Right cardiac atrium (tissue), 5 donors: ENCODE measurements around the gene MTG1. TPM values are rescaled to one million over a fixed set of nuclear protein-coding genes. Genes with fewer than 3 reads are reported as not detected.
"Not testable (repeated sequence)": the region's sequence is repeated elsewhere in the genome, so short reads cannot be mapped to it uniquely, and the experiment has no call there.

Experiments used
- ATAC-seq, 2 donors: fragments of 200-7000 bp; cut with Tn5 transposase; one replicate each; pipeline versions ENCODE4 v1.8.0 to v1.9.1; 2020; ENCODE audit warnings: moderate library complexity in 2 of 2, mild to moderate bottlenecking in 1 of 2
- DNase-seq, 3 donors: peaks; one replicate each; pipeline ENCODE4 v3.0.0-alpha.2; 2020
- H3K27ac ChIP-seq: one replicate; pipeline ENCODE4 v1.5.1; 2013; ENCODE audit warnings: mild to moderate bottlenecking, low read length, control low read depth, moderate library complexity
- H3K27me3 ChIP-seq: one replicate; pipeline ENCODE4 v1.6.1; 2013; ENCODE audit not compliant: control insufficient read depth, insufficient read depth
- H3K4me1 ChIP-seq: one replicate; pipeline ENCODE4 v1.6.1; 2013; ENCODE audit warnings: low read length; ENCODE audit not compliant: control insufficient read depth, insufficient read depth
- H3K4me3 ChIP-seq: one replicate; pipeline ENCODE4 v1.5.1; 2013; ENCODE audit warnings: low read length, control low read depth
- H3K9me3 ChIP-seq: one replicate; pipeline ENCODE4 v1.6.1; 2013; ENCODE audit warnings: low read length; ENCODE audit not compliant: control insufficient read depth
- WGBS: extraction: QIAGEN DNeasy Blood & Tissue Kit; methylation state at CpG from one replicate; pipeline ENCODE4 v1.1.7; 2013; 5-methylcytosine and 5-hydroxymethylcytosine counted together
- intact Hi-C, 4 donors: fragments of 100-400 bp; cut with DNase I; formaldehyde crosslinking; loops; one replicate each; pipeline versions ENCODE4 v1.11.0 to v1.14.0; 2022 to 2023
- polyA plus RNA-seq: library from polyadenylated mRNA; stranded (reverse); fragments of 200-250 nt; gene quantifications from one replicate; pipeline ENCODE4 v1.2.3, GENCODE V29; 2013
- total RNA-seq, 4 donors: library from RNA; stranded (reverse); fragmentation: NEBNext Ultra II Directional; extraction: Animal tissue kit (Norgen Biotek cat#: 25700); gene quantifications; one replicate each; pipeline ENCODE4 v1.2.1, GENCODE V29; 2021
- donor health status: healthy with polysubstance abuse.
- donor health status: DM: no; HTN: yes; CAD: no.
- donor health status: DM: no; HTN: no; CAD: no.
- donor health status: DM: no; HTN: yes; CAD: no; lungs with severe emphysema.
- donor health status: DM: yes; HTN: yes; CAD: no.

Gene MTG1
- total and polyA plus RNA-seq, 5 donors: 17.2 to 25.3 (median 21.4) TPM

GRCh38 chr10:133438711-133439273, 44.8 kb downstream of the MTG1 start:
- WGBS: 77% methylated on average over 11 of the region's 11 CpGs
- H3K4me1 ChIP-seq: no peaks in the 10 kb centered on the region
- no peak overlapping the region for H3K4me3 ChIP-seq
- DNase-seq (peak in 2 of 3 donors; percentile 12 to 28), ATAC-seq (no peak)
- H3K27me3 ChIP-seq: no peaks in the 10 kb centered on the region
- H3K9me3 ChIP-seq: no peaks in the 10 kb centered on the region
- no peak overlapping the region for H3K27ac ChIP-seq
- intact Hi-C loops: no loop called here

- Histone ChIP-seq H3K9me3 (no peaks in the 10 kb centered on the region), H3K27me3 (no peaks in the 10 kb centered on the region), H3K27ac (no peak overlapping the region), H3K4me1 (no peaks in the 10 kb centered on the region), H3K4me3 (no peak overlapping the region)
- WGBS: 80% methylated on average over 25 of the region's 25 CpGs
- DNase-seq (peak in 2 of 3 donors; percentile 19 to 41), ATAC-seq (no peak)
- intact Hi-C loops: no loop called here
These were observed 45.8 kb downstream of the MTG1 start for GRCh38 chr10:133439517-133440461.

GRCh38 chr10:133440633-133441285, 46.8 kb downstream of the MTG1 start:
- intact Hi-C loops: no loop called here
- H3K9me3 ChIP-seq: no peaks in the 10 kb centered on the region
- ATAC-seq (no peak), DNase-seq (peak in 2 of 3 donors; percentile 22 to 31)
- H3K4me3 ChIP-seq: no peak overlapping the region
- H3K4me1 ChIP-seq: no peaks in the 10 kb centered on the region
- H3K27ac ChIP-seq: no peak overlapping the region
- 94% methylated on average over 18 of the region's 18 CpGs for WGBS
- H3K27me3 ChIP-seq: no peaks in the 10 kb centered on the region

GRCh38 chr10:133441356-133441755, 47.4 kb downstream of the MTG1 start:
- DNase-seq: peak in 1 of 3 donors; percentile 51
- intact Hi-C loops, H3K27me3 ChIP-seq, ATAC-seq, H3K4me1 ChIP-seq, H3K27ac ChIP-seq, H3K9me3 ChIP-seq, H3K4me3 ChIP-seq: not testable (repeated sequence)
- WGBS: 89% methylated on average over 14 of the region's 21 CpGs

- Histone ChIP-seq H3K9me3 (no peaks in the 10 kb centered on the region), H3K27ac (no peak overlapping the region), H3K27me3 (no peaks in the 10 kb centered on the region), H3K4me3 (no peak overlapping the region), H3K4me1 (no peaks in the 10 kb centered on the region)
- ATAC-seq: no peak
- intact Hi-C loops: no loop called here
- WGBS: 87% methylated on average over 12 of the region's 12 CpGs
- no peak for DNase-seq
These were observed 47.8 kb downstream of the MTG1 start for GRCh38 chr10:133441780-133442179.

- intact Hi-C loops: no loop called here
- Histone ChIP-seq H3K27me3 (no peaks in the 10 kb centered on the region), H3K27ac (no peak overlapping the region), H3K4me3 (no peak overlapping the region), H3K9me3 (no peaks in the 10 kb centered on the region), H3K4me1 (no peaks in the 10 kb centered on the region)
- DNase-seq: peak in 1 of 3 donors; percentile 50
- WGBS: 77% methylated on average over 23 of the region's 23 CpGs
- no peak for ATAC-seq
These were observed 48.4 kb downstream of the MTG1 start for GRCh38 chr10:133442191-133442966.

- H3K4me3 ChIP-seq: no peak overlapping the region
- WGBS: 89% methylated on average over 16 of the region's 16 CpGs
- no peaks in the 10 kb centered on the region for H3K9me3 ChIP-seq
- no peaks in the 10 kb centered on the region for H3K4me1 ChIP-seq
- intact Hi-C loops: no loop called here
- H3K27ac ChIP-seq: no peak overlapping the region
- DNase-seq (peak in 2 of 3 donors; percentile 25 to 37), ATAC-seq (no peak)
- no peaks in the 10 kb centered on the region for H3K27me3 ChIP-seq
These were observed 49.3 kb downstream of the MTG1 start for GRCh38 chr10:133442967-133443924.

- ATAC-seq: no peak
- Histone ChIP-seq H3K9me3 (no peaks in the 10 kb centered on the region), H3K4me1 (no peaks in the 10 kb centered on the region), H3K27ac (no peak overlapping the region), H3K27me3 (no peaks in the 10 kb centered on the region), H3K4me3 (no peak overlapping the region)
- DNase-seq: peak in 1 of 3 donors; percentile 22
- WGBS: 93% methylated on average over 12 of the region's 12 CpGs
- intact Hi-C loops: no loop called here
These were observed 50.6 kb downstream of the MTG1 start for GRCh38 chr10:133444342-133445267.

- Histone ChIP-seq H3K9me3 (no peaks in the 10 kb centered on the region), H3K4me3 (no peak overlapping the region), H3K4me1 (no peaks in the 10 kb centered on the region), H3K27me3 (no peaks in the 10 kb centered on the region), H3K27ac (no peak overlapping the region)
- peak in 1 of 2 donors; percentile 17 for ATAC-seq
- intact Hi-C loops: no loop called here
- WGBS: 88% methylated on average over 22 of the region's 22 CpGs
- peak in 1 of 3 donors; percentile 54 for DNase-seq
These were observed 51.3 kb downstream of the MTG1 start for GRCh38 chr10:133445268-133445732.
